GM19238 (cell line): ENCODE data around the gene RNF187.

Experiments
- DNase-seq: peaks from one replicate; pipeline ENCODE4 v3.0.0; 2011; ENCODE audit warnings: low spot score; ENCODE audit not compliant: insufficient read length

The RNF187 gene

DNA sequence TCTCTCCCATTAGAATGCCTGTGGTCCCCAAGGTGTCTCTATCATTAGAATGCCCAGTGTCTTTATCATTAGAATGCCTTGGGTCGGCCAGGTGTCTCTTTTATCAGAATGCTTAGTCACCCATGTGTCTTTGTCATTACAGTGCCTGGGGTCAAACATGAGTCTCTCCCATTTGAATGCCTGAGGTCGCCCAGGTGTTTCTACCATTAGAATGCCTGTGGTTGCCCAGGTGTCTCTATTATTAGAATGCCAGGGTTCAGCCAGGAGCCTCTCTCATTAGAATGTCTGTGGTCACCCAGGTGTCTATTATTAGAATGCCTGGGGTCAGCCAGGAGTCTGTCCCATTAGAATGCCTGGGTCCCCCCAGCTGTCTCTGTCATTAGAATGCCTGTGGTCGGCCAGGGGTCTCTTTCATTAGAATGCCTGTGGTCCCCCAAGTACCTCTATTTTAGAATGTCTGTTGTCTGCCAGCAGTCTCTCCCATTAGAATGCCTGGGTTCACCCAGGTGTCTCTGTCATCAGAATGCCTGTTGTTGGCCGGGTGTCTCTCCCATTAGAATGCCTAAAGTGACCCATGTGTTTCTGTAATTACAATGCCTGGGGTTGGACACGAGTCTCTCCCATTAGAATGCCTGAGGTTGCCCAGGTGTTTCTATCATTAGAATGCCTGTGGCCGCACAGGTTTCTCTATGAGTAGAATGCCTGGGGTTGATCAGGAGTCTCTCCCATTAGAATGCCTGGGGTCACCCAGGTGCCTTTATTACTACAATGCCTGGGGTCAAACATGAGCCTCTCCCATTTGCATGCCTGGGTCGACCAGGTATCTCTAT, 57.1 kb downstream of the RNF187 start:
- no peak for DNase-seq

GRCh38 chr1:228544921-228545591, 57.9 kb downstream of the RNF187 start:
- no peak for DNase-seq
